Panc1 (cell line): Measurements from ENCODE around the gene LRRC74A. TPM values are rescaled to one million over a fixed set of nuclear protein-coding genes. Genes with fewer than 3 reads are reported as not detected.

Experiments
- ATAC-seq: fragments of 200-7000 bp; cut with Tn5 transposase; 2 replicates; pipeline ENCODE4 v1.9.1; 2020; ENCODE audit warnings: mild to moderate bottlenecking, moderate library complexity
- BruUV-seq: library from RNA; stranded (reverse); fragments of 400-500 nt; replicated peaks from 2 replicates; lab custom pipeline; 2021; lab: Mats Ljungman, UMichigan
- CTCF ChIA-PET: fragments of 300-600 bp; sonication (Branson Sonifier 250); formaldehyde crosslinking; loops from one replicate; lab custom pipeline; 2022; ENCODE audit warnings: antibody characterized with exemption; lab: Charles Lee
- POLR2A ChIA-PET: fragments of 300-600 bp; sonication (Branson Sonifier 250); formaldehyde crosslinking; loops from one replicate; lab custom pipeline; 2022; ENCODE audit warnings: antibody characterized with exemption; lab: Charles Lee
- DNase-seq: peaks from one replicate; pipeline ENCODE4 v3.0.0-alpha.2; 2010; ENCODE audit warnings: low read depth, low spot score
- H3K27ac ChIP-seq: 2 replicates; pipeline ENCODE4 v1.5.1; 2011; ENCODE audit warnings: mild to moderate bottlenecking, low read length, inconsistent platforms
- H3K27me3 ChIP-seq: fragments of 200-500 bp; sonication (Bioruptor generic); 2 replicates; pipeline ENCODE4 v1.6.0; 2014; ENCODE audit warnings: low read length, inconsistent platforms; ENCODE audit not compliant: control insufficient read depth, insufficient read depth
- H3K36me3 ChIP-seq: fragments of 200-500 bp; sonication (Bioruptor generic); 2 replicates; pipeline ENCODE4 v1.5.1; 2014; ENCODE audit warnings: inconsistent platforms, mild to moderate bottlenecking, low read length, moderate library complexity; ENCODE audit not compliant: control insufficient read depth, insufficient read depth
- H3K4me1 ChIP-seq: 2 replicates; pipeline ENCODE4 v1.5.1; 2011; ENCODE audit warnings: inconsistent platforms, mild to moderate bottlenecking, low read length, moderate library complexity; ENCODE audit not compliant: control insufficient read depth, insufficient read depth
- H3K4me3 ChIP-seq, 2 experiments: 2 replicates each; pipeline ENCODE4 v1.5.1; 2011 to 2012; ENCODE audit warnings: low read depth in 2 of 2, low read length in 2 of 2, mild to moderate bottlenecking in 2 of 2, inconsistent platforms in 1 of 2, moderate library complexity in 1 of 2
- H3K9me3 ChIP-seq: fragments of 200-500 bp; sonication (Bioruptor generic); 2 replicates; pipeline ENCODE4 v1.5.1; 2014; ENCODE audit warnings: low read depth, mild to moderate bottlenecking, inconsistent platforms, low read length, moderate library complexity; ENCODE audit not compliant: control insufficient read depth, insufficient read depth
- CTCF ChIP-seq: fragments of 450-650 bp; IDR thresholded peaks from 2 replicates; pipeline ENCODE4 v1.5.1; 2017; ENCODE audit warnings: mild to moderate bottlenecking
- POLR2AphosphoS5 ChIP-seq: IDR thresholded peaks from 2 replicates; pipeline ENCODE4 v1.6.1; 2012; ENCODE audit warnings: mild to moderate bottlenecking, low read depth, low read length, moderate library complexity
- REST ChIP-seq, 2 experiments: IDR thresholded peaks; 2 replicates each; pipeline ENCODE4 v1.6.1; 2011 to 2012; ENCODE audit warnings: low read depth in 2 of 2, control low read depth in 1 of 2, low read length in 1 of 2, mild to moderate bottlenecking in 1 of 2, moderate library complexity in 1 of 2; ENCODE audit not compliant: insufficient read depth in 1 of 2
- SIN3A ChIP-seq: IDR thresholded peaks from 2 replicates; pipeline ENCODE4 v1.6.1; 2012; ENCODE audit warnings: low read depth, mild to moderate bottlenecking, low read length, moderate library complexity, borderline replicate concordance; ENCODE audit not compliant: insufficient read depth
- TCF7L2 ChIP-seq: IDR thresholded peaks from 2 replicates; pipeline ENCODE4 v1.6.1; 2011; ENCODE audit warnings: mild to moderate bottlenecking, low read depth, low read length, inconsistent platforms
- in situ Hi-C: cut with HindIII; loops from 2 replicates; pipeline ENCODE4 v1.10.0; 2016; ENCODE audit warnings: low sequenced_read_pairs, low pct_unique_long_range_greater_than_20kb
- intact Hi-C: fragments of 100-400 bp; cut with micrococcal nuclease; formaldehyde crosslinking; loops from one replicate; pipeline ENCODE4 v1.10.0; 2022; ENCODE audit not compliant: unreplicated experiment
- total RNA-seq: library from RNA; stranded (reverse); gene quantifications from one replicate; pipeline ENCODE4 v1.2.1, GENCODE V29; 2021; ENCODE audit not compliant: unreplicated experiment

The LRRC74A gene
- total RNA-seq, 1 experiment from 2014 or later, result not detected

GRCh38 chr14:76830556-76830955 is 4.3 kb downstream of the LRRC74A start:
- in situ Hi-C loops (no loop called here), intact Hi-C loops (no loop called here)
- Histone ChIP-seq H3K27ac (no peak overlapping the region), H3K4me1 (no peaks in the 10 kb centered on the region), H3K27me3 (no peaks in the 10 kb centered on the region), H3K9me3 (no peaks in the 10 kb centered on the region), H3K36me3 (no peaks in the 10 kb centered on the region), H3K4me3 (no peak overlapping the region)
- BruUV-seq, result no TSS peak
- ChIA-PET CTCF (interaction anchor here (0.6 kb wide), 1 partner anchor 233 kb away, joined by 5 read pairs; no protein-coding TSS in a partner anchor), POLR2A (no interaction called here)
- no peak for ATAC-seq
- TF ChIP-seq TCF7L2, result no peak
- TF ChIP-seq REST (IDR thresholded peaks at IDR 0.05; ENCODE audit: insufficient read depth in 1 of 2, low read depth in 2 of 2, low read length in 1 of 2), result no peak
- no peak for DNase-seq

GRCh38 chr14:76832503-76832988 is 6.3 kb downstream of the LRRC74A start:
- Histone ChIP-seq H3K36me3 (no peaks in the 10 kb centered on the region), H3K4me1 (no peaks in the 10 kb centered on the region), H3K9me3 (no peaks in the 10 kb centered on the region), H3K27ac (no peak overlapping the region), H3K4me3 (no peak overlapping the region), H3K27me3 (no peaks in the 10 kb centered on the region)
- ATAC-seq, result no peak
- no peak for TF ChIP-seq CTCF
- TF ChIP-seq POLR2AphosphoS5, result no peak
- TF ChIP-seq SIN3A, result no peak
- no peak for TF ChIP-seq REST (IDR thresholded peaks at IDR 0.05; ENCODE audit: insufficient read depth in 1 of 2, low read depth in 2 of 2, low read length in 1 of 2)
- no peak for TF ChIP-seq TCF7L2
- ChIA-PET POLR2A (no interaction called here), CTCF (no interaction called here)
- BruUV-seq, result no TSS peak
- intact Hi-C loops (no loop called here), in situ Hi-C loops (no loop called here)
- DNase-seq, result no peak
